DMS114 treated with DMSO at 0.1 percent for 48 hours (cell line): ENCODE data around the gene NDC80.
"Not testable (repeated sequence)": the region's sequence is repeated elsewhere in the genome, so short reads cannot be mapped to it uniquely, and the experiment has no call there.

Source experiments
- DNase-seq: peaks from one replicate; lab custom pipeline; 2025; ENCODE audit not compliant: unreplicated experiment; lab: John Stamatoyannopoulos, UW

The NDC80 gene

DNA sequence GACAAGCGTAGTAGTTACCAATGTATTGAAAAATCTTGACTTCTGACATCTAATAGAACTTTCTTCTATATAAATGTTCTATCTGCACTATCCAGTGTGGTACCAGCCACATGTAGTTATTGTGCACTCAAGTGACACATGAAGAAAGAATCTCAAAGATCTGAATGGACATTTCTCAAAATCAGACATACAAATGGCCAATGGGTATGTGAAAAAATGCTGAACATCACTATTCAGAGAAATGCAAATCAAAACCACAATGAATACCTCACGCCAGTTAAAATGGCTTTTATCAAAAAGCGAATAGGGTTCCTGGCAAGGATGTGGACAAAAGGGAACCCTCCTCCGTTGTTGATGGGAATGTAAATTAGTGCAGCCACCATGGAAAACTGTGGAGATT, 46.7 kb downstream of the NDC80 start:
- DNase-seq, result no peak

DNA sequence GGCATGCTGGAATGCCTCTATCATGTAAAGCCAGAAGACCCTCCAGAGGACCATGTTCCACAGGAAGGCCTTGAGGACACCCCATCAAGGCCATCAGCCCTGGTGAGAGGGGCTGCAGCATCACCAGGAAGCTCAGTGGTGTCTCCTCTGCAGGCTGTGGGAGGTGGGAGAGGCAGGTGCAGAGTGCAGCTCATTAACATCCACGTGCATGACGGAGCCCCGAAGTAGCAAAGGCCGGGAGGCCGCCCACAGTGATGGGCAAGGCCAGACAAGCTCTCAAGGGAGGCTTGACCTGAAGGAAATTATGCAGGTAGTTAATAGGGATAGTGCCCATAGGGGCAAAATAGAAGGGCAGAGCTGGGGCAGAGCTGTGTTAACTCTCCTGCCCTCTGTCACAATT, 53.9 kb downstream of the NDC80 start:
- no peak for DNase-seq

DNA sequence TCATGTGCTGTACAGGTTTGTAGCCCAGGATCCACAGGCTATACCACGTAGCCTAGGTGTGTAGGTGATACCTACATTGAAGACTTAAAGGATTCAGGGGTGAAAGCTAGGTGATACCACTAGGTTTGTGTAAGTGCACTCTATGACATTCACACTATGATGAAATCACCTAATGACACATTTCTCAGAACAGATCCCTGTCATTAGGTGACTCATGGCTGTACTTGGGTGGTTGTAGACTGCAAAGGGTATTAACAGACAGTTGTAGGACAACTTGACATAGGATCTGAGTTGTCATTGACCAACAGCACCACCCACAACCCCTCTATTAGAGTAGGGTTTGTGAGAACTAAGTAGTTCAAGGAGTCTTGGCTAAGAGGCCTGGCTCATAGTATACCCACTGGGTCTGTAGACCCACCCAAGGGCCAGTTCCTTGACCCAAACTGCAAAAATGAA, 56.5 kb downstream of the NDC80 start:
- no peak for DNase-seq

DNA sequence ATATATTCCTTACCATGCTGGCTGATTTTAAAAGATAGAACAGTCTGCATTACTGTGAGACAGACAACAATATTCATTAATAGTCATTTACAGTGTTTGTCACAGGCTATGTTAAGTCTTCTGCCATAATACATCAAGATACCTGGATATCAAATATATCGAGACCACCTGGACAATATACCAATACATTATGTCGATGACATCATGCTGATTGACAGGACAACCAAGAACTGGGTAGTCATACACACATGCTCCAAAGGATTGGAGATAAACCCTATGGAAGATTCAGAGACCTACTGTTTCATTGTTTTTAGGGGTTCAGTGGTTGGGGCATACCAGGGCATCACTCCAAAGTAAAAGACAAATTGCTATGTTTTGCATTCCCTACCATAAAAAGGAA, 57.6 kb downstream of the NDC80 start:
- DNase-seq, result no peak

DNA sequence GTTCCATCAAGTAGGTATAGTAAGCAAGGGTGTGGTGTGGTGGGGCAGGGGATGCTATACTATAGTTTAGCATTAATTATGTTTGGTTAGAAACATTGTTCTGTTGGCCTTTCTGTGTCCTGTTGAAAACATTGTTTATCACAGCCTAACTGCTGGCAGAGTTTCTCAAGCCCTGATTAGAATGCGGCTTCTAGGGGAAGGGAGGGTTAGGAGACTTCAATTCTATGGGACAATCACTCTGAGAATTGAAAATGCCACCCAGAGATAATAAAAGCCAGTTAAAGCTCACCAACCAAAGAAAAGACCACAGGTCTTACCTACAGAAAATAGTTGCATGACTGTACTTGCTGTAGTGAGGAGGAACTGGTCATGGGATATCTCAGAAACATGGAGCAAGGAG, 64.2 kb downstream of the NDC80 start:
- no peak for DNase-seq

DNA sequence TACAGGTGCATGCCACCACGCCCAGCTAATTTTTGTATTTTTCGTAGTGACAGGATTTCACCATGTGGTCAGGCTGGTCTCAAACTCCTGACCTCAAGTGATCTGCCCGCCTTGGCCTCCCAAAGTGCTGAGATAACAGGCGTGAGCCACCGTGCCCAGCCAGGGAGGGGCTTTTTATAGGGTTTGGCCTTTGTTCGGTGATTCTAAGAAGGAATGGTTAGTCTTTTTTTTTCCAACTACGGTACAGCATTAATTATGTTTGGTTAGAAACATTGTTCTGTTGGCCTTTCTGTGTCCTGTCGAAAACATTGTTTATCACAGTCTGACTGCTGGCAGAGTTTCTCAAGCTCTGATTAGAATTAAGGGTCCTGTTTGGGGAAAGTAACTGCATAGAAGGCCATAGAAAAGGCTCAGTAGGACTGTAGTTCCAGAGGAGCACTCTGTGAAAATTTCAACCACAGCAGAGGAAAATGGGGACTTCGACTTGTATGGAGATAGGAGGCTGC, 64.8 kb downstream of the NDC80 start:
- DNase-seq, result no peak

DNA sequence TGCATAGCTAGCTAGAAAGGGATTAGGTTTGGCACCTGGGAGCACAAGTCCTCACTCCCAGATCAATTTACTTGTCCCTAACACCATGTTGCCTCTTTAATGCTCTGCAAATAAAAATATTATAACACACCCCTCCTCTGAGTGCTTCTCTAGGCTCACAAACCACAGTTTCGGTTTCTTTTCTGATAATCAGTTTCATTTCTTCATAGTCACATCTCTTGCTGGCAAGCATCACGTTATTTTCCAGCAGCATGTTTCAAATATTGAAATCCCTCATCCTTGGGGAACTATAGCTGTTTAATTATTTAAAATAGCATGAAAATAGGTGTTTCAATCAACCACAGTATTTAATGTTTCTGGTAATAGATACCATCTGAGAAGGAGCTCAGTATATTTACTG, 70.3 kb downstream of the NDC80 start:
- no peak for DNase-seq

DNA sequence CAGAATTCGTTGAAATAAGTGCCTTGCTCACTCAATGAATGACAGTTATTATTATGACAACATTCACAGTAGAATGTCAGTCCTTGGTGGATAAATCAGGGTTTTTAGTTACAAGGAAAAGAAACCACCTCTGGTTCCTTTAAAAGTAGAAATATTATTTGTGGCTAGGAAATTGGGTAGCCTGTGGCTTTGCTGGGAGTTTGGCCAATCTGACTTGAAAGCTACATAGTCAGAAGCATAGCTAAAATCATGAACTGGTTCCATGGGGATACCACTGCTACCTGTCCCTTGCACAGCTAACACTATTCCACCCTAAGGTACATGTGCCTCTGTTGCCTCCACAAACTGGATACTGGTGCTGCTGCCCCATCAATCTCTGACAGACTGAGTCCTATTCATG, 71.4 kb downstream of the NDC80 start:
- no peak for DNase-seq

DNA sequence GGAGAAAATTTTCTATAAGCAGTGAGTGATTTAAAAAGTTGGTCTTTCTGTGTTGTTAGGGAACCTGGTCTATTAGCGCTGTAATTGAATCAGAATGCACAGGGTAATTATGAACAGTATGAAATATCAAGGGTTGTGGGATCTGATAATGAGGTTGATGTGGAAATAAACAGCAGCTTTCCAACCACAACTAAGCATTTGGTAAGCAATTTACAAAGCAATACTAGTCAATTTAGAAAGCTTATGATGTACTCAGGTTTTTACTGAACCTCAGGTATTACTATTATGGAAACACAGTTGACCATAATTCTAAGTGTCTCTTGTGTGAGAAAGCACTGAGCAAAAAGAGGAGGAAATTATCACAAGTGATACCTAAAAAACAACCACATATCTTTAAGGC, 73.2 kb downstream of the NDC80 start:
- DNase-seq, result no peak

DNA sequence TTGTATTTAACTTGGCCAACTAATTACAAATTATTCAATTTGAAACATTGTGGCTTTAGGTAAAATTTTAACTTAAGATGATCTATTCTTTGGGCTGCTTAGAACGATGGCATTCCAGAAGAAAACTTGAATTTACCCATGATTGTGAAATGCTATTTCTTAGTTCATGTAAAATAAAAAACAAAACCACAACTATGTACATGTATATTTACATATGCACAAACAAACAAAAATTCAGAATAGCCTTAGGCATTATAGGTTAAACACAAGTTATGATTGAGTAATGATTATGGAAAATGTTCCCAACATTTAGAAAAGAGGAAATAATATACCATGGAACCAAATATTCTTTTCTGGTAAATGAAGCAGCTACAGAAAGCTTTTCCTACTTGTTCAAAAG, 80.6 kb downstream of the NDC80 start:
- no peak for DNase-seq

DNA sequence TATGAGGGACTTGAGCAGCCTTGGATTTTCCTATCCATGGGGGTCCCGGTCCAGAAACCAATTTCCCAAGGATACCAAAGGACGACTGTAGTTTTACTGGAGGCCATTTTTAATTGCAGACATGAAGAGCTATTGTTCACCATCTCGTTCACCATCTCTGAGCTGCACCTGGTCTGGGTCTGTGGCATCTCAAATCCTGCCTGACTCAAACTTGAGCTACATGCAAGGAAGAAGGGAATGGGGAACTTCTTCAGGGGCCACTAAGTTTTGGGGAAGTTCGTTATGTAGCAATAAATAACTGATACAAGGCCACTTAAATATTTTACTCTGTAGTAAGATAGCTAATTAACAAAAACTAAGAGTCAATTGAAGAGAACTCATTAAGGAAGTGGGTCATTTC, 82.1 kb downstream of the NDC80 start:
- no peak for DNase-seq

DNA sequence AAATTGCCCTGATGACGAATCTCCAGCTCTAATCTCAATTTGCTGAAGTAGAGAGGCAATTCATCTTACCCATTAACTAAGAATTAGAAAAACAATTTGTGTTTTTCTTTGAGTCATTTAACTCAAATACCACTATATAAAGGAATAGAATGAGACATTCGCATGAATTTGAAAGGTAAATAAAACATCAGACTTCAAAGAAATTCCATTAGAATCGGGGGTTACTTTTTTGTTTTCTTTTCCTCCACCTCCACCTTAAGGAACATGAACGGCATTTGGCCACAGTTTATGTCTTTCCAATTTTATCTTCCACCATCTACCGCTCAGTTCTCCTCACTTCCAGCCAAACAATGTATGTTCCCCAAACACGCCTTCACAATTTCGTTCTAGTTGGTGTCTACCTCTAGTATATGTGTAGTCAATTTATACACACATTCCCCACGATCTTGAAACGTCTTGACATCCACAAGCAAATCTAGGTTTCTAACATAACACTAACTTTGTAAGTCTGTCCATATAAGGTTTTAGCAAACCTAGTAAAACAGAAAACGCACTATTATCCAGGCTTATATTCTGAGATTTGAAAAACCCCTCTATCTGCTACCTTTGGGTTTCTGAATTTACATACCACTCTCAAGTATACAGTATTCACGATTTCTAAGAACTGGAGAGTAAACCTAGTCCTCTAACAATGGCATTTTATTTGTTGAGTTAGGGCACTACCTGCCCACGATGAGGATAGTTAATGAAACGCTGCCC, 83.0 kb downstream of the NDC80 start:
- no peak for DNase-seq

DNA sequence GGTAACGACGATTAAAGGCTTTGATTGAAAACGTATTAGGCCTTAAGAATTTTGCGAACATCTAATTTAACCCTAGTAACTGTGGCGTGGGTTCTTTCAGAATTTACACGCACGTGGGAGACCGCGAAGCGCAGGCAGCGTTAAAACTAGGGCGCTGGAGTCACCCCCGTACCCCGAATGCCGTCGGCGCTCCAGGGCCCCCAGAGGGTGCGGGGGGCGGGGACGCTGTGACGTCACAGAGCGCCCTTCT, 83.5 kb downstream of the NDC80 start:
- no peak for DNase-seq

DNA sequence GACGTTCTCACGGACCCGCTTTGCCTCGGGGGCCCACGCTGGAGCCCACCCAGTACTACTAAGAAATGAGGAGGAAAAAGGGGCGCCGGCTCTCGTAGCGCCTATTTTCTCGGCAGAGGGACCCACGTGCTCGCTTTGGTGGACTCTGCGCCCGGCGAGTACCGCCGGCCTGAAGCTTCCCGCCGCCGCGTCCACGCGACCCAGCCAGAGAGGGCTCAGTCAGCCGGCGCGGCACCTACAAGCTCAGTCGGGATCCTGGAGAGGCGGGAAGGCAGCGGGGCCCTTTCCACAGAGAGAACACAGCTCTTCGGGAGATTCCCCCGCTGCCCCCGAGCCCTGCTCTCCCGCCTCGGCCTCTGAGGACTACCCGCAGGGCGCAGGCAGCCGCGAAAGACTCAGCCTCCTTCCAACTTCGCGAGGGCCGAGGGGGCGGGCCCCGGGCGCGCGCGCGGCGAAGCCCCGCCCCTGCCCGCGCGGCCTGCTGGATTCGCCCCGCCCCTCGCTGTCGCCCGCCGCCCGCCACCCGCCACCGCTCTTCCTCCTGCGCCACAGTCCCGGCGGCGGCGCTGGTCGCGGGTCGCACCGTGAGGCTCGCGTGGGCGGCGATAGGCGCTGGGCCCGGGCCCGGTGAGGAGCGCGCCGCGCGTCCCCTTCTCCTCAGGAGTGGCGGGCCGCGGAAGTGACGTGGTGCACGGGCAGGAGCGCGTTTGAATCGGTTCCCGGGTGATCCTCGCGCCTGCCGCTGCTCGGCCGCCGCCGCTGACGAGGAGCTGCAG, 84.0 kb downstream of the NDC80 start, which contains the start of gene SMCHD1:
Gene SMCHD1 (plus strand): TSS at position 549 of the 776 bp plus-strand sequence. CDS start 350 bp downstream, outside the sequence.
- DNase-seq, result peak; percentile 70

DNA sequence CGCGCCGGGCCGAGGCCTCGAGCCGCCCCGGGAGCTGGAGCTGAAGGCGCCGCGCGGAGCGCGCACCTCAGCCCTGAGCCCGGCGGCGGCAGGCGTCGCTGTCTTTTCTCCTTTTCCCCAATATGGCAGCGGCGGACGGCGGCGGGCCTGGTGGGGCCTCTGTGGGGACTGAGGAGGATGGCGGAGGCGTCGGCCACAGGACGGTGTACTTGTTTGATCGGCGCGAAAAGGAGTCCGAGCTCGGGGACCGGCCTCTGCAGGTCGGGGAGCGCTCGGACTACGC, 84.5 kb downstream of the NDC80 start:
- no peak for DNase-seq

DNA sequence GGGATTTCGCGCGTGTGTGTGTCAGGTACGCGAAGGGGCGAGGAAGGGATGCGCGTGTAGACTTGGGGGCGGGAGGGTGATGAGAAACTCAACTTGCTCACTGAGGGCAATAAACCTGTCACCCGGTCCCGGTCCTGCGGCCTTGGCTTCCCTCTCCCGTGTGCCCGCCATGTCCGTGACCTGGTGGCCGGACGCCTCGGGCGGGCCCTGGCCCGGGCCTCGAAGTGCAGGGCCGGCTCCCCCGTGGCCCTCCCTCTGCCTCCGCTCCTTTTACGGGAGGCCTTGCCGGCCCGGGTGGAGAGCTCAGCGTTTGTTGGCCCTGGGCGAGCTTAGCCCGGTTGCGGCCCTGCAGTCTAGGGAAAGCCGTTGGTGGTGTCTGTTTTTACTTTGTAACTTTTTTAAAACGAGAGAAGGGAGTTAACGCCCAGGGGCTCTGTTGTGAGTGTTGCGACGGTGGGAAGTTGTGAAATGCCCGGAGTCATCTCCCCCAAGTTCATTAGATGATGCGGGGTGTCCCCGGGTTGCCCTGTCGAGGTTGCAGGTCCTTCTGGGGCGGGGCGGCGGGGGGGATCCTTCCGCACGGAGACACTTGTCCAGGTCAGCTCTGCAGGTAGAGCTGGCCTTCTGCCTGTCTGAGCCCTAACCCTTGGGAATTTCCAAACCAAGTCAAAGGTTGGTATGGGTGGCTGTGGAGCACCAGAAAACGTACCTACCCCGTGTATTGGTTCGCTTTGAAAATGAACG, 85.1 kb downstream of the NDC80 start:
- DNase-seq, result no peak

DNA sequence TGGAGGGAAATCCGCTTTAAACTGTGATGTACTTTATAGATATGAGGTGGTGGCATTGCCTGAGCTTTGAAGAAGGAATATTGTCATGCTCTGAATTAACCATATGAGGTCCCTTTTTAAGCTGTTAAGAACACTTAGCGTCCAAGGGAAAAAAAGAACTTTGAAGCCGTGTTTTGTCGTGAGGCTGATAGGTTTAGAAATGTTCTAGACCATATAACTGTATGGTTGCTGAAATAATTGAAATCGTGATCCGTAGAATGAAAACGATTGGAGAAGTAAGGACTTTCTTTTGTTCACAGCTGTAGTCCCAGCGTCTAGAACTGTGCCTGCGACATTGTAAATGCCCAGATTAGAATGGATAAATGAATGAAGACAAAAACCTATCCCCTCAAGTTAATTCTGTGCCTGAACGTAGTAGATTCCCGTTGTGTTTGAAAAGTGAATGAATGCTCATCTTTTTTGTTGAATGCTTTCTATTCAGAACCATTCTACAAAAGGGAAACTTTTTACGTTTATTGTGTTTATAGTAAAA, 85.7 kb downstream of the NDC80 start:
- no peak for DNase-seq

DNA sequence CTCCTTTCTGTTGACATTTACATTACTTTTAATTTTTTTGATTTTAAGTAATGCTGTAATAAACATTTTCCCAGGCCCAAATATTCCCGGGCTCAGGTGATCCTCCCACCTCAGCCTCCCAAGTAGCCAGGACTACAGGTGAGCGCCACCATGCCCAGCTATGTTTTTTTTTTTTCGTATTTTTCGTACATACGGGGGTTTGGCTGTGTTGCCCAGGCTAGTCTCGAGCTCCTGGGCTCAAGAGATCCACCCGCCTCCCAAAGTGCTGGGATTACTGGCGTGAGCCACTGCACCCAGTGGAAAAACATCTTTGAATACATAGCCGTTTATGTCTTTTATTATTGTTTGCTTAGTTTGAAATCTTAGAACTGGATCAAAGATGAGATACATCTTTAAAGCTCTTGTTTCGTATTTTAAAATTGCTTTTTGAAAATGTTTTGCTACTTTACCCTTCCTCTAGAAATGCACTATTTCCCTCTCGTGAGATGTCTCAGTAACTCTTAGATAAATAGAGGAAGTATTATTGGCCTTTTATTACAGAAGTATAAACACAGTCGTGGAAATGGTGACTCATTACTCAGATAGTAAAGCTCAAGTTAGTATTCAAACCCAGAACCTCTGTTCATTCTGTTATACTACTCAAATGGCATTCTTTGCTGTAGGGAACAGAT, 86.6 kb downstream of the NDC80 start:
- no peak for DNase-seq

DNA sequence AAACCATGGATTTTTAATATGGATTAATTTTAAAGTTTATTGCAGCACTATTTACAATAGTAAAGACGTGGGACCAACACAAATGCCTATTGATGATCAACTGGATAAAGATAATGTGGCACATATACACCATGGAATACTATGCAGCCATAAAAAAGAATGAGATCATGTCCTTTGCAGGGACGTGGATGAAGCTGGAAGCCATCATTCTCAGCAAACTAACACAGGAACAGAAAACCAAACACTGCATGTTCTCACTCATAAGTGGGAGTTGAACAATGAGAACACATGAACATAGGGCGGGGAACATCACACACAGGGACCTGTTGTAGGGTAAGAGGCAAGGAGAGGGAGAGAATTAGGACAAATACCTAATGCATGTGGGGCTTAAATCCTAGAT, 89.5 kb downstream of the NDC80 start:
- DNase-seq, result not testable (repeated sequence)

DNA sequence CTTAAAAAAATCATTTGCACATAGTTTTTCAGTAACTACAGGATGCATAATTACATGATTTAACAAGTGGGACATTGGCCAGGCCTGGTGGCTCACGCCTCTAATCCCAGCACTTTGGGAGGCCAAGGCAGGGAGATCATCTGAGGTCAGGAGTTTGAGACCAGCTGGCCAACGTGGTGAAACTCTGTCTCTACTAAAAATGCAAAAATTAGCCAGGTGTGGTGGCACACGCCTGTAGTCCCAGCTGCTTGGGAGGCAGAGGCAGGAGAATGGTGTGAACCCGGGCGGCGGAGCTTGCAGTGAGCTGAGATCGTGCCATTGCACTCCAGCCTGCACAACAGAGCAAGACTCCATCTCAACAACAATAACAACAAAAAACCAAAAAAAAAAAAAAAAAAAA, 90.9 kb downstream of the NDC80 start:
- not testable (repeated sequence) for DNase-seq

DNA sequence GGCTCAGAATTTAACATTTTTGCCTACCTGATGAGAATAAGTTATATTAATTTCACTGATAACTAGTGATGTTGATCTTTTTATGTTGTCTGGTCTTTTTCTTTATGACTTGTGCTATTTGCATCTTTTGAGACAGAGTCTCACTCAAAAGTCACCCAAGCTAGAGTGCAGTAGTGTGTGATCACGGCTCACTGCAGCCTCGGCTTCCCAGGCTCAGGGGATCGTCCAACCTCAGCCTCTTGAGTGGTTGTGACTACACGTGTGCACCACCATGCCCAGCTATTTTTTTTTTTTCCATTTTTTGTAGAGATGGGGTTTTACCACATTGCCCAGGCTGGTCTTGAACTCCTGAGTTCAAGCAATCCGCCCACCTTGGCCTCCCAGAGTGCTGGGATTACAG, 91.6 kb downstream of the NDC80 start:
- DNase-seq, result no peak
